Measurements from ENCODE around the gene RECQL.
"Not testable (repeated sequence)": the region's sequence is repeated elsewhere in the genome, so short reads cannot be mapped to it uniquely, and the experiment has no call there.

RECQL gene

DNA sequence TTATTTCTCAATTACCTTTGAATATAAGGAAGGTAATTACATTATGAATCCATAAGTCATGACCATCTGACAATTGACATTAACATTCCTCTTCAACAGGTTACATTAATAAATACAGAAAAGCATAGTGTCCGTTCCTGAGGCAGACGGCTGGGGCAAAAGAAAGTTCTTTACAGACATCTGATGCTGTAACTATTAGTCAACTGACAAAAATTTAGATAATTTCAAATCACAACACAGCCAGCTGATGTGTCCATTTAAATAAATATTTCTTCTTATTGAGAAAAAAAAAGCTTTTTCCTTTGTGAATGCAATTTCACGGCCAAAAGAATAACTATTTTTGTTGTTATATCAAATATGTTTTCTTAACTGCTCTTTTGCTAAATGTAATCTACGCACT is 73.2 kb downstream of the RECQL start:
- no peak for DNase-seq (ENCODE audit: low read depth in 2 of 2)

DNA sequence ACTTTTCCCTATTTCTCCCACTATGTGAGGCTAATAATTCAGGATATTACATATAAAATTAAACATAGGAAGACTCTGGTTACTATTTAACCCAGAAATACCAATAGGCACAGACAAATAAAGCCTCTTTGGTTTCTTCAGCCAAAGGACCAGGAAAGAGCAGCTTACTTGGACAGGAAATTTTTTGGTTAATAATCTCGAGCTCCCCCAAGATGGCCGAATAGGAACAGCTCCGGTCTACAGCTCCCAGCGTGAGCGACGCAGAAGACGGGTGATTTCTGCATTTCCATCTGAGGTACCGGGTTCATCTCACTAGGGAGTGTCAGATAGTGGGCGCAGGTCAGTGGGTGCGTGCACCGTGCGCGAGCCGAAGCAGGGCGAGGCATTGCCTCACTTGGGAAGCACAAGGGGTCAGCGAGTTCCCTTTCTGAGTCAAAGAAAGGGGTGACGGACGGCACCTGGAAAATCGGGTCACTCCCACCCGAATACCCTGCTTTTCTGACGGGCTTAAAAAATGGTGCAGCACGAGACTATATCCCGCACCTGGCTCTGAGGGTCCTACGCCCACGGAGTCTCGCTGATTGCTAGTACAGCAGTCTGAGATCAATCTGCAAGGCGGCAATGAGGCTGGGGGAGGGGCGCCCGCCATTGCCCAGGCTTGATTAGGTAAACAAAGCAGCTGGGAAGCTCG is 82.3 kb downstream of the RECQL start:
- DNase-seq (ENCODE audit: low read depth in 2 of 2): not testable (repeated sequence)
